Measurements from ENCODE around the gene SLC45A3. TPM values are rescaled to one million over a fixed set of nuclear protein-coding genes. Genes with fewer than 3 reads are reported as not detected.

Gene SLC45A3
- 8.2 and 8.8 TPM in 2 replicates for total RNA-seq

GRCh38 chr1:205680073-205680851 is at the start of gene SLC45A3:
SLC45A3 (minus strand) TSS chr1:205680509; CDS start chr1:205664656, 15,853 bp downstream.

GRCh38 chr1:205631768-205632668 is 48.3 kb downstream of the SLC45A3 start, which contains the start of gene ELK4:
ELK4 (minus strand) TSS chr1:205632011; CDS start chr1:205623882, 8,129 bp downstream.

Other genes starting within 250 kb of the SLC45A3 start
- gene BLACAT1, start 224.5 kb downstream of the SLC45A3 start, total RNA-seq = not detected in 2 replicates
- 0.46 TPM in 1 of 2 replicates, not detected in the other for gene CDK18, start 175.8 kb downstream of the SLC45A3 start, total RNA-seq
- 17.9 and 25.4 TPM in 2 replicates for gene ELK4, start 48.5 kb downstream of the SLC45A3 start, total RNA-seq
- gene NUCKS1, start 69.7 kb upstream of the SLC45A3 start, total RNA-seq = 143 and 144 TPM in 2 replicates
- 19.5 and 30.7 TPM in 2 replicates for gene RAB29, start 95.0 kb upstream of the SLC45A3 start, total RNA-seq
- gene SLC41A1, start 132.7 kb upstream of the SLC45A3 start, total RNA-seq = 12.3 and 21.3 TPM in 2 replicates
- gene PM20D1, start 169.6 kb upstream of the SLC45A3 start, total RNA-seq = not detected in 2 replicates

Data from epithelial cell of umbilical artery (primary cell).